NB4 (cell line): ENCODE data around the gene PLA2G2F.

Source experiments
- DNase-seq: peaks from one replicate; pipeline ENCODE4 v3.0.0; 2010; ENCODE audit warnings: low read depth
- H3K4me3 ChIP-seq: one replicate; pipeline ENCODE4 v1.5.1; 2011; ENCODE audit warnings: mild to moderate bottlenecking, low read depth, low read length, moderate library complexity
- CTCF ChIP-seq: IDR thresholded peaks from one replicate; pipeline ENCODE4 v1.5.1; 2012; ENCODE audit warnings: low read depth, low read length
- MAX ChIP-seq: IDR thresholded peaks from 2 replicates; pipeline ENCODE4 v1.6.1; 2011; ENCODE audit warnings: low read depth, low read length
- MYC ChIP-seq: IDR thresholded peaks from 2 replicates; pipeline ENCODE4 v1.6.1; 2011; ENCODE audit warnings: low read depth, low read length
- POLR2A ChIP-seq: IDR thresholded peaks from 2 replicates; pipeline ENCODE4 v1.6.1; 2011; ENCODE audit warnings: mild to moderate bottlenecking; ENCODE audit not compliant: insufficient read length; ENCODE audit errors: extremely low read depth

Gene PLA2G2F

GRCh38 chr1:20187103-20187812 lies 48.1 kb downstream of the PLA2G2F start:
- no peak for TF ChIP-seq MYC
- TF ChIP-seq MAX = no peak
- no peak for TF ChIP-seq CTCF
- no peak for TF ChIP-seq POLR2A
- DNase-seq = no peak

GRCh38 chr1:20187813-20188454 lies 48.8 kb downstream of the PLA2G2F start:
- TF ChIP-seq CTCF (no peak), MYC (no peak), POLR2A (no peak), MAX (no peak)
- DNase-seq = peak; percentile 46
- H3K4me3 ChIP-seq = no peak overlapping the region

More at GRCh38 chr1:20187103-20187812, 48.1 kb downstream of the PLA2G2F start:
- H3K4me3 ChIP-seq = no peak overlapping the region

- H3K4me3 ChIP-seq = no peak overlapping the region
- peak; percentile 29 for DNase-seq
- TF ChIP-seq MAX (peak; percentile 24; the same call in 1 of the 2 replicates), MYC (no peak)
These were observed 49.3 kb downstream of the PLA2G2F start for GRCh38 chr1:20188455-20188817.

- no peak for DNase-seq
- H3K4me3 ChIP-seq = no peak overlapping the region
- TF ChIP-seq POLR2A (no peak), MYC (no peak), CTCF (no peak), MAX (no peak)
These were observed 50.5 kb downstream of the PLA2G2F start for GRCh38 chr1:20189664-20190063.

GRCh38 chr1:20190256-20191160 lies 51.4 kb downstream of the PLA2G2F start:
- TF ChIP-seq MAX = no peak
- no peak for TF ChIP-seq MYC
- no peak for TF ChIP-seq POLR2A
- no peak for TF ChIP-seq CTCF
- no peak overlapping the region for H3K4me3 ChIP-seq
- no peak for DNase-seq

- no peak for TF ChIP-seq CTCF
- no peak for TF ChIP-seq MAX
- no peak for TF ChIP-seq POLR2A
- TF ChIP-seq MYC = no peak
- DNase-seq = no peak
- H3K4me3 ChIP-seq = no peak overlapping the region
These were observed 52.2 kb downstream of the PLA2G2F start for GRCh38 chr1:20191266-20191825.
